Choroid plexus epithelial cell (primary cell): Measurements from ENCODE around the gene YPEL2.
A peak's percentile ranks its signal among the peaks of the same experiment; 100 is the strongest.
"Not testable (repeated sequence)": the region's sequence is repeated elsewhere in the genome, so short reads cannot be mapped to it uniquely, and the experiment has no call there.

Experiments
- DNase-seq: peaks from one replicate; pipeline ENCODE4 v3.0.0-alpha.2; 2010; ENCODE audit warnings: low read depth
- H3K4me3 ChIP-seq: 2 replicates; pipeline ENCODE4 v1.5.1; 2011; ENCODE audit warnings: low read depth, mild to moderate bottlenecking, control low read depth, low read length, moderate library complexity
- TF ChIP-seq, protein P1 (sequence below): conservative IDR thresholded peaks from 2 replicates; pipeline ENCODE4 v1.5.1; 2011; ENCODE audit warnings: low read depth, mild to moderate bottlenecking, control low read depth, inconsistent platforms, low read length, moderate library complexity

YPEL2 gene

DNA sequence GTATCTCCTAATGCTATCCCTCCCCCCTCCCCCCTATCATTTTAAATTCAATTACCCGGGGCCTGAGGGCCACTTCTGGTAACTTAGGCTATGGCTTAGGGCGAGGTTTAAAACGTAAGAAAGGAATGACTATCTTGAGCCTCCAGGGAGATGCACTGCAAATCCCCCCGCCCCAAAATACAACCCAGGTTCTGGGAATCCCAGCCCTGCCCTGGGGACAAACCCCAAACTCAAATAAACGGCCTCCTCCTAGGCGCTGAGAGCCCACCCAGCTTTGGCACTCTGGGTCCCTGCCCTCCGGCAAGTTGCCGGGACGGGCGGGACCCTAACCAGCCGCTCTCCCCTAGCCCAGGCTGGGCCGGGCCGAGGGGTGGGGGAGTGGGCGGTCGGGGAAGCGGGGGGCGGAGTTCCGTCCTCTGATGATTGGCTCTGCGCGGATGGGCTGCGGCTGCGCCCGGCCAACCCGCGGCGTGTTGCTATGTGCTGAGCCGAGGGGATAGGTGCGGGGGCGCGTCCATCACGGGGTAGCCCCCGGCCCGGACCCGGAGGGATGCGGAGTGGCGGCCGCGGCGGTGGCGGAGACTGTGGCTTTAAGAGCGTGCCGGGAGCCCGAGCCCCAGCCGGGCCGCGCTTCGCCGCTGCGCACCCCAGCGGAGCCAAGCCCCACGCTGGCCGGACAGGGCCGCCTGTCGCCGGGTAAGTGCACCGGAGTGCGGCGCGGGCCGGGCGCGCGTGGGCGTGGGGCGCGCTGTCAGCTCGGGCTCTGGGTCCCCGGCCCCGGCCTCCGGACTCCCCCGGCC, at the start of gene YPEL2:
Gene YPEL2, plus strand, starts transcription at position 527 of the 800 bp plus-strand sequence. CDS start 21,755 bp downstream, outside the sequence.
- DNase-seq: peak; percentile 97
- TF ChIP-seq, protein P1, sequence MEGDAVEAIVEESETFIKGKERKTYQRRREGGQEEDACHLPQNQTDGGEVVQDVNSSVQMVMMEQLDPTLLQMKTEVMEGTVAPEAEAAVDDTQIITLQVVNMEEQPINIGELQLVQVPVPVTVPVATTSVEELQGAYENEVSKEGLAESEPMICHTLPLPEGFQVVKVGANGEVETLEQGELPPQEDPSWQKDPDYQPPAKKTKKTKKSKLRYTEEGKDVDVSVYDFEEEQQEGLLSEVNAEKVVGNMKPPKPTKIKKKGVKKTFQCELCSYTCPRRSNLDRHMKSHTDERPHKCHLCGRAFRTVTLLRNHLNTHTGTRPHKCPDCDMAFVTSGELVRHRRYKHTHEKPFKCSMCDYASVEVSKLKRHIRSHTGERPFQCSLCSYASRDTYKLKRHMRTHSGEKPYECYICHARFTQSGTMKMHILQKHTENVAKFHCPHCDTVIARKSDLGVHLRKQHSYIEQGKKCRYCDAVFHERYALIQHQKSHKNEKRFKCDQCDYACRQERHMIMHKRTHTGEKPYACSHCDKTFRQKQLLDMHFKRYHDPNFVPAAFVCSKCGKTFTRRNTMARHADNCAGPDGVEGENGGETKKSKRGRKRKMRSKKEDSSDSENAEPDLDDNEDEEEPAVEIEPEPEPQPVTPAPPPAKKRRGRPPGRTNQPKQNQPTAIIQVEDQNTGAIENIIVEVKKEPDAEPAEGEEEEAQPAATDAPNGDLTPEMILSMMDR: no peak
- peak within 1 kb of the TSS; percentile 84 for H3K4me3 ChIP-seq

GRCh38 chr17:59284317-59284716, 47.1 kb upstream of the YPEL2 start:
- H3K4me3 ChIP-seq: no peak overlapping the region
- TF ChIP-seq, protein P1: no peak
- peak; percentile 11 for DNase-seq

DNA sequence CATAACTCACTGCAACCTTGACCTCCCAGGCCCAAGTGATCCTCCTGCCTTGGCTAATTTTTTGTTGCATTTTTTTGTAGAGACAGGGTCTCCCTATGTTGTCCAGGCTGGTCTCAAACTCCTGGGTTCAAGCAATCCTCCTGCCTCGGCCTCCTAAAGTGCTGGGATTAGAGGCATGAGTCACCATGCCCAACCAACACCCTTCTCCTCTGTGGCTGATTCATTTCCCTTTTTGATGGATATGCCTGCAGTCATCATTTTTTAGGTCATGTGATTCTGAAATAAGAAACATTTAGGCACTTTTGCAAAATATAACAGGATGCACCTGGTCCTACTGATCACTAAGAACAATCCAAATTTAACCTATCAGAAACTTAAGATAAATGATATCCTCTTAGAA, 44.0 kb upstream of the YPEL2 start:
- no peak overlapping the region for H3K4me3 ChIP-seq
- peak; percentile 12 for DNase-seq
- TF ChIP-seq, protein P1: no peak

DNA sequence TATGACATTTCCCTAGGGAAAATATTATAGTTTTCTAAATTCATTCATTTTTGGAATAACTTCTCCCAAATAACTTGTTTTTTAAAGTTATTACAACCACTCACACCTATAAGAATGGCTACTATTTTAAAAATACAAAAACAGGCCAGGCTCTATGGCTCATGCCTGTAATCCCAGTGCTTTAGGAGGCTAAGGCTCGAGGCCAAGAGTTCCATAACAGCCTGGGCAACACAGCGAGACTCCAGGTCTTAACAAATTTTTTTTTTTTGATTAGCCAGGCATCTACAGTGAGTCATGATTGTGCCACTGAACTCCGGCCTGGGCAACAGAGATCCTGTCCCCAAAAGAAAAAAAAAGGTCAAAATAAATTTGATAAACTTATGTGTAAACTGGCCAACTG, 43.6 kb upstream of the YPEL2 start:
- TF ChIP-seq, protein P1: no peak
- no peak for DNase-seq
- no peak overlapping the region for H3K4me3 ChIP-seq

DNA sequence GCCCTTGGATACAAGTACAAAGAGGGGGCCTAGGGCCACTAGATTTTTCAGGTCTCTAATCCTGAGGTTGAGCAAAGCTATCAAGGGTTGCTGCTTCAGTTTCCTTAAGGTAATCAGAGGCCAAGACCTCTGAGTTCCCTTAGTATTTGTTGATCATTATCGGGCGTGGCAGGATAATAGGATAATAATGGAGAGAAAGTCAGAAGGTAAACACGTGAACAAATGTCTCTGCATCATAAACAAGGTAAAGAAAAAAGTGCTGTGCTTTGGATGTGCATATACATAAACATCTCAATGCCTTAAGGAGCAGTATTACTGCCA, 41.5 kb upstream of the YPEL2 start:
- no peak overlapping the region for H3K4me3 ChIP-seq
- no peak for DNase-seq
- TF ChIP-seq, protein P1: no peak

DNA sequence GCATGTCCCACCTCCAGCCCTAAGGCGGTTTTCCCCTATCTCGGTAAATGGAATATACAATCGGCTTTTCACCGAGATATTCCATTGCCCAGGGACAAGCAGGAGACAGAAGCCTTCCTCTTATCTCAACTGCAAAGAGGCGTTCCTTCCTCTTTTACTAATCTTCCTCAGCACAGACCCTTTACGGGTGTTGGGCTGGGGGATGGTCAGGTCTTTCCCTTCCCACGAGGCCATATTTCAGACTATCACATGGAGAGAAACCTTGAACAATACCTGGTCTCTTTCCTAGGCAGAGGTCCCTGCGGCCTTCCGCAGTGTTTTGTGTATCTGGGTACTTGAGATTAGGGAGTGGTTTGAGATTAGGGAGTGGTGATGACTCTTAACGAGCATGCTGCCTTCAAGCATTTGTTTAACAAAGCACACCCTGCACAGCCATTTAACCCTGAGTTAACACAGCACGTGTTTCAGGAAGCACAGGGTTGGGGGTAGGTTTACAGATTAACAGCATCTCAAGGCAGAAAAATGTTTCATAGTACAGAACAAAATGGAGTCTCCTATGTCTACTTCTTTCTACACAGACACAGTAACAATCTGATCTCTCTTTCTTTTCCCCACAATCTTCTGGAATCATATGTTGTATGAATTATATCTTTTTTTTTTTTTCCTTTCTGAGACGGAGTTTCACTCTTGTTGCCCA, 41.0 kb upstream of the YPEL2 start:
- not testable (repeated sequence) for H3K4me3 ChIP-seq, DNase-seq

DNA sequence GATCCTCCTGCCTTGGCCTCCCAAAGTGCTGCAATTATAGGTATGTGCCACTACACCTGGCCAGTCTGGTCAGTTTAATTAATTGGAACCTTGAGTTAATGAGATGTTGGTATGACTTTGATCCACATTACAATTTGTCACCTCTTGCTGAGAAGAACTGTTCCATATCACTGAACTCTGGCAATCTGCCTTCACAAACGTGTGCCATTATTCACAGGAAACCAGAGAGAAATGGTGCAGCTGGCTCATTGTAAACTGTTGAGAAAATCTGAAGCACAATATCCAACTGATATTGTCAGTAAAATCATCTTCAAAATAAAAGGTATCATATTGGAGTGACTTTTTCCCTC, 39.3 kb upstream of the YPEL2 start:
- H3K4me3 ChIP-seq: no peak overlapping the region
- DNase-seq: no peak
- TF ChIP-seq, protein P1: no peak
